ENCODE data around the gene DNM3. TPM values are rescaled to one million over a fixed set of nuclear protein-coding genes. Genes with fewer than 3 reads are reported as not detected.

Gene DNM3
- total RNA-seq, 1 donor from 2014 or later = 4.7 TPM

DNA sequence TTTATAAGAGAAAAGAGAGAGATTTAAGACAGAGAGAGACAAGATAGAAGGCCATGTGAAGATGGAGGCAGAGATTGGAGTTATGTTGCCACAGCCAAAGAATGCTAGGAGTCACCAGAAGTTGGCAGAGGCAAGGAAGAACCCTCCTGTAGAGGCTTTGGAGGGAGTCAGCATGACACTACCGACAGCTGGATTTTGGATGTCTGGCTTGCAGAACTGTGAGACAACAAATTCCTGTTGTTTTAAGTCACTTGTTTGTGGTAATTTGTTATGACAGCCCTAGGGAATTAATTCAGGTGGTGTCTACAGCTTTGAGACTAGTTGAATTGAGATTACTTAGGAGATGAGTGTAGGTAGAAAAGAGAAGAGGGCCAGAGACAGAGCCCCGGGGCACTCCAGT, 158.5 kb downstream of the DNM3 start:
- TF ChIP-seq, protein P1, sequence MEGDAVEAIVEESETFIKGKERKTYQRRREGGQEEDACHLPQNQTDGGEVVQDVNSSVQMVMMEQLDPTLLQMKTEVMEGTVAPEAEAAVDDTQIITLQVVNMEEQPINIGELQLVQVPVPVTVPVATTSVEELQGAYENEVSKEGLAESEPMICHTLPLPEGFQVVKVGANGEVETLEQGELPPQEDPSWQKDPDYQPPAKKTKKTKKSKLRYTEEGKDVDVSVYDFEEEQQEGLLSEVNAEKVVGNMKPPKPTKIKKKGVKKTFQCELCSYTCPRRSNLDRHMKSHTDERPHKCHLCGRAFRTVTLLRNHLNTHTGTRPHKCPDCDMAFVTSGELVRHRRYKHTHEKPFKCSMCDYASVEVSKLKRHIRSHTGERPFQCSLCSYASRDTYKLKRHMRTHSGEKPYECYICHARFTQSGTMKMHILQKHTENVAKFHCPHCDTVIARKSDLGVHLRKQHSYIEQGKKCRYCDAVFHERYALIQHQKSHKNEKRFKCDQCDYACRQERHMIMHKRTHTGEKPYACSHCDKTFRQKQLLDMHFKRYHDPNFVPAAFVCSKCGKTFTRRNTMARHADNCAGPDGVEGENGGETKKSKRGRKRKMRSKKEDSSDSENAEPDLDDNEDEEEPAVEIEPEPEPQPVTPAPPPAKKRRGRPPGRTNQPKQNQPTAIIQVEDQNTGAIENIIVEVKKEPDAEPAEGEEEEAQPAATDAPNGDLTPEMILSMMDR (IDR thresholded peaks at IDR 0.05; ENCODE audit: insufficient read depth, low read depth, low read length) = no peak
- no peak for TF ChIP-seq EZH2 (IDR thresholded peaks at IDR 0.05; ENCODE audit: insufficient read depth, low read length)
- no peak overlapping the region for H3K27ac Mint-ChIP-seq (ENCODE audit: unreplicated experiment)
- no peak overlapping the region for H3K4me2 ChIP-seq (ENCODE audit: low read length)
- H3K4me3 Mint-ChIP-seq (ENCODE audit: unreplicated experiment) = no peak overlapping the region
- no peaks in the 10 kb centered on the region for H3K79me2 ChIP-seq (ENCODE audit: insufficient read depth, low read length)
- no peaks in the 10 kb centered on the region for H3K36me3 Mint-ChIP-seq (ENCODE audit: low read depth, unreplicated experiment)
- peaks cover 2% of the 10 kb centered on the region for H3K4me1 ChIP-seq (ENCODE audit: insufficient read depth, low read length)
- H2AFZ ChIP-seq (ENCODE audit: low read depth, low read length) = no peak overlapping the region
- H3K9ac ChIP-seq (ENCODE audit: low read length) = no peak overlapping the region
- H3K27me3 Mint-ChIP-seq (ENCODE audit: low read depth, unreplicated experiment) = no peaks in the 10 kb centered on the region
- no peaks in the 10 kb centered on the region for H3K9me3 ChIP-seq (ENCODE audit: insufficient read depth, low read depth, low read length)
- H3K9me3 Mint-ChIP-seq (ENCODE audit: unreplicated experiment) = no peaks in the 10 kb centered on the region
- no peaks in the 10 kb centered on the region for H3K36me3 ChIP-seq (ENCODE audit: insufficient read depth, low read length)
- H3K4me3 ChIP-seq (ENCODE audit: insufficient read depth, low read depth, low read length) = no peak overlapping the region
- no peak for FAIRE-seq
- no peak overlapping the region for H3K27ac ChIP-seq (ENCODE audit: low read depth, low read length)
- H4K20me1 ChIP-seq (ENCODE audit: insufficient read depth, low read length) = no peaks in the 10 kb centered on the region
- H3K27me3 ChIP-seq (ENCODE audit: insufficient read depth, low read length) = no peaks in the 10 kb centered on the region
- peaks cover 14% of the 10 kb centered on the region for H3K4me1 Mint-ChIP-seq (ENCODE audit: low read depth, unreplicated experiment)
- peak; percentile 55 for DNase-seq (ENCODE audit: low read depth)

DNA sequence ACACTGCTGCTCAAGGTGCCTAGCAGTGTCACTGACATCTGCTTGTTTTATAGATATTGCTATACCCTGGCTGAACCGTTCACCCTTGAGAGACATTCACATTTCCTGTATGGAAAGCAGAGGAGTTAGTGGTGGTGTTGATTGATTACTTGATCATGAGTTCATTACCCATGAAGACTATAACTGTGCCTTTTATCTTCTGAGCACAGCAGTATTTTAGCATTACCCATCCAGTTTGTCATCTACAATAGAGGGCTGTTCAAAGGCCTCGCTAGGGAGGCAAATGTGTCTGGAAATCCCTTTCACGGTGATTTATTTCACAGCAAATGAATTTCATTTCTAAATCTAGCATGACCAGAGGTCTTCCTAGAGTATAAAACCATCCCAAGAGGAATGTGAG, 160.0 kb downstream of the DNM3 start:
- H3K4me2 ChIP-seq (ENCODE audit: low read length) = no peak overlapping the region
- peaks cover 22% of the 10 kb centered on the region for H3K4me1 Mint-ChIP-seq (ENCODE audit: low read depth, unreplicated experiment)
- no peak overlapping the region for H3K4me3 Mint-ChIP-seq (ENCODE audit: unreplicated experiment)
- H3K4me1 ChIP-seq (ENCODE audit: insufficient read depth, low read length) = peaks cover 2% of the 10 kb centered on the region
- H4K20me1 ChIP-seq (ENCODE audit: insufficient read depth, low read length) = no peaks in the 10 kb centered on the region
- H3K27me3 ChIP-seq (ENCODE audit: insufficient read depth, low read length) = no peaks in the 10 kb centered on the region
- no peaks in the 10 kb centered on the region for H3K36me3 ChIP-seq (ENCODE audit: insufficient read depth, low read length)
- H3K79me2 ChIP-seq (ENCODE audit: insufficient read depth, low read length) = no peaks in the 10 kb centered on the region
- no peak overlapping the region for H3K27ac Mint-ChIP-seq (ENCODE audit: unreplicated experiment)
- no peaks in the 10 kb centered on the region for H3K9me3 Mint-ChIP-seq (ENCODE audit: unreplicated experiment)
- TF ChIP-seq EZH2 (IDR thresholded peaks at IDR 0.05; ENCODE audit: insufficient read depth, low read length) = no peak
- TF ChIP-seq, protein P1 (IDR thresholded peaks at IDR 0.05; ENCODE audit: insufficient read depth, low read depth, low read length) = no peak
- FAIRE-seq (no peak), DNase-seq (ENCODE audit: low read depth) (no peak)
- no peaks in the 10 kb centered on the region for H3K36me3 Mint-ChIP-seq (ENCODE audit: low read depth, unreplicated experiment)
- no peak overlapping the region for H3K9ac ChIP-seq (ENCODE audit: low read length)
- H3K27ac ChIP-seq (ENCODE audit: low read depth, low read length) = no peak overlapping the region
- no peaks in the 10 kb centered on the region for H3K27me3 Mint-ChIP-seq (ENCODE audit: low read depth, unreplicated experiment)
- H3K4me3 ChIP-seq (ENCODE audit: insufficient read depth, low read depth, low read length) = no peak overlapping the region
- no peak overlapping the region for H2AFZ ChIP-seq (ENCODE audit: low read depth, low read length)
- H3K9me3 ChIP-seq (ENCODE audit: insufficient read depth, low read depth, low read length) = no peaks in the 10 kb centered on the region

DNA sequence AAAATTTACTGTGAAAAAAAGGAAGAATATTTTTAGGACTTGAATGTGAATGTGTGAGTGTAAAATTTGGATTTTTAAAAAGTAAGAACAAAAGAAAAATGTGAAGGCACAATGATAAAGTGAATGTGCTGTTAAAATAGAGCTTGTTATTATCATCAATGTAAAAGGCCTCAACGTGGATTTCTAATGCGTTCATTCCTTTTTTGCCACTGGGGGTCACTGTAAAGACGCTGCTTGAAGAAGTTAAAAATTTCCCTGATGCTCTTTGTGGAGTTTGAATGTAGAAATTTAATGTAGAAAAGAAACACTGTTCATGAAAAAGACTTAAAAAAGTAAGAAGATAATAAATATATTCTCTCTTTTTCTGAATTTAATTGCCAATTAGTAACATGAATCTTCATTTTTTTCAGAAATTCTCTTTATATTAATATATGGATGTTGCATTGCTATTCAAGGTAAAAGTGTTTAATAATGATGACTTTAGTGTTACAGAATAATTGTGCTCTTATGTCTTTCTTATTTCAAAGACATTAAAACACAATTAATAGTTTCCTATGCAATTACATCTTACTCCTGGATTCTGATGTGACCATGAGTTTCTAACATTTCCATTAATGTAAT, 161.5 kb downstream of the DNM3 start:
- Histone ChIP-seq H3K9me3 (ENCODE audit: insufficient read depth, low read depth, low read length) (no peaks in the 10 kb centered on the region), H4K20me1 (ENCODE audit: insufficient read depth, low read length) (no peaks in the 10 kb centered on the region), H3K79me2 (ENCODE audit: insufficient read depth, low read length) (no peaks in the 10 kb centered on the region), H3K4me1 (ENCODE audit: insufficient read depth, low read length) (peaks cover 2% of the 10 kb centered on the region), H3K4me3 (ENCODE audit: insufficient read depth, low read depth, low read length) (no peak overlapping the region), H3K4me2 (ENCODE audit: low read length) (no peak overlapping the region), H2AFZ (ENCODE audit: low read depth, low read length) (no peak overlapping the region), H3K36me3 (ENCODE audit: insufficient read depth, low read length) (no peaks in the 10 kb centered on the region), H3K27ac (ENCODE audit: low read depth, low read length) (no peak overlapping the region), H3K27me3 (ENCODE audit: insufficient read depth, low read length) (no peaks in the 10 kb centered on the region), H3K9ac (ENCODE audit: low read length) (no peak overlapping the region)
- FAIRE-seq (peak; percentile 84), DNase-seq (ENCODE audit: low read depth) (peak; percentile 52)
- Mint-ChIP-seq H3K4me3 (ENCODE audit: unreplicated experiment) (no peak overlapping the region), H3K27me3 (ENCODE audit: low read depth, unreplicated experiment) (no peaks in the 10 kb centered on the region), H3K27ac (ENCODE audit: unreplicated experiment) (no peak overlapping the region), H3K36me3 (ENCODE audit: low read depth, unreplicated experiment) (no peaks in the 10 kb centered on the region), H3K9me3 (ENCODE audit: unreplicated experiment) (no peaks in the 10 kb centered on the region), H3K4me1 (ENCODE audit: low read depth, unreplicated experiment) (peaks cover 23% of the 10 kb centered on the region)
- TF ChIP-seq, protein P1 (IDR thresholded peaks at IDR 0.05; ENCODE audit: insufficient read depth, low read depth, low read length) = peak; percentile 86
- no peak for TF ChIP-seq EZH2 (IDR thresholded peaks at IDR 0.05; ENCODE audit: insufficient read depth, low read length)
